SK-N-SH (cell line): ENCODE measurements around the gene SLC35A5.

Source experiments
- CHD2 ChIP-seq: fragments of 150-350 bp; IDR thresholded peaks from 2 replicates; pipeline ENCODE4 v1.6.1; 2018; ENCODE audit warnings: low read length; ENCODE audit not compliant: partially characterized antibody
- FOXJ3 ChIP-seq: sonication (generic); formaldehyde crosslinking; IDR thresholded peaks from 2 replicates; pipeline ENCODE4 v1.5.1; 2020; ENCODE audit warnings: mild to moderate bottlenecking, missing genetic modification reagents
- GABPA ChIP-seq: IDR thresholded peaks from 2 replicates; pipeline ENCODE4 v1.4.0; 2012; ENCODE audit warnings: low read depth, mild to moderate bottlenecking
- MEF2A ChIP-seq: IDR thresholded peaks from 2 replicates; pipeline ENCODE4 v1.4.0; 2012; ENCODE audit warnings: low read depth, borderline replicate concordance
- MXI1 ChIP-seq: IDR thresholded peaks from 2 replicates; pipeline ENCODE4 v1.6.1; 2012; ENCODE audit warnings: mild to moderate bottlenecking, low read depth, low read length, improper control_type of control experiment
- POLR2AphosphoS5 ChIP-seq: IDR thresholded peaks from 2 replicates; pipeline ENCODE4 v1.6.1; 2012; ENCODE audit warnings: low read depth, low read length
- RCOR1 ChIP-seq: fragments of 150-350 bp; IDR thresholded peaks from 2 replicates; pipeline ENCODE4 v1.6.1; 2017; ENCODE audit warnings: antibody characterized with exemption, low read length
- RXRA ChIP-seq: IDR thresholded peaks from 2 replicates; pipeline ENCODE4 v1.4.0; 2012; ENCODE audit warnings: low read depth, mild to moderate bottlenecking, borderline replicate concordance
- TCF12 ChIP-seq: IDR thresholded peaks from 2 replicates; pipeline ENCODE4 v1.4.0; 2012
- TEAD4 ChIP-seq: IDR thresholded peaks from 2 replicates; pipeline ENCODE4 v1.4.0; 2012; ENCODE audit warnings: mild to moderate bottlenecking, borderline replicate concordance; ENCODE audit not compliant: insufficient read depth
- TF ChIP-seq, protein P1 (sequence below): fragments of 200-600 bp; sonication (generic); IDR thresholded peaks from 2 replicates; pipeline ENCODE4 v1.6.1; 2017; ENCODE audit warnings: antibody characterized with exemption, mild to moderate bottlenecking, moderate library complexity
- TF ChIP-seq, protein P2 (sequence below): IDR thresholded peaks from 2 replicates; pipeline ENCODE4; 2012
- TF ChIP-seq, protein P3 (sequence below): IDR thresholded peaks from 2 replicates; pipeline ENCODE4 v1.6.1; 2012; ENCODE audit warnings: mild to moderate bottlenecking, low read depth, low read length, moderate library complexity

DNA sequence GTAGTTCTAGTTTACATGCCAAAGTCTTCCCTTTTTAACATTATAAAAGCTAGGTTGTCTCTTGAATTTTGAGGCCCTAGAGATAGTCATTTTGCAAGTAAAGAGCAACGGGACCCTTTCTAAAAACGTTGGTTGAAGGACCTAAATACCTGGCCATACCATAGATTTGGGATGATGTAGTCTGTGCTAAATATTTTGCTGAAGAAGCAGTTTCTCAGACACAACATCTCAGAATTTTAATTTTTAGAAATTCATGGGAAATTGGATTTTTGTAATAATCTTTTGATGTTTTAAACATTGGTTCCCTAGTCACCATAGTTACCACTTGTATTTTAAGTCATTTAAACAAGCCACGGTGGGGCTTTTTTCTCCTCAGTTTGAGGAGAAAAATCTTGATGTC lies 21.3 kb downstream of the SLC35A5 start:
- TF ChIP-seq, protein P1, sequence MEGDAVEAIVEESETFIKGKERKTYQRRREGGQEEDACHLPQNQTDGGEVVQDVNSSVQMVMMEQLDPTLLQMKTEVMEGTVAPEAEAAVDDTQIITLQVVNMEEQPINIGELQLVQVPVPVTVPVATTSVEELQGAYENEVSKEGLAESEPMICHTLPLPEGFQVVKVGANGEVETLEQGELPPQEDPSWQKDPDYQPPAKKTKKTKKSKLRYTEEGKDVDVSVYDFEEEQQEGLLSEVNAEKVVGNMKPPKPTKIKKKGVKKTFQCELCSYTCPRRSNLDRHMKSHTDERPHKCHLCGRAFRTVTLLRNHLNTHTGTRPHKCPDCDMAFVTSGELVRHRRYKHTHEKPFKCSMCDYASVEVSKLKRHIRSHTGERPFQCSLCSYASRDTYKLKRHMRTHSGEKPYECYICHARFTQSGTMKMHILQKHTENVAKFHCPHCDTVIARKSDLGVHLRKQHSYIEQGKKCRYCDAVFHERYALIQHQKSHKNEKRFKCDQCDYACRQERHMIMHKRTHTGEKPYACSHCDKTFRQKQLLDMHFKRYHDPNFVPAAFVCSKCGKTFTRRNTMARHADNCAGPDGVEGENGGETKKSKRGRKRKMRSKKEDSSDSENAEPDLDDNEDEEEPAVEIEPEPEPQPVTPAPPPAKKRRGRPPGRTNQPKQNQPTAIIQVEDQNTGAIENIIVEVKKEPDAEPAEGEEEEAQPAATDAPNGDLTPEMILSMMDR: no peak
- TF ChIP-seq RXRA (no peak), MEF2A (no peak), MXI1 (no peak), GABPA (no peak), FOXJ3 (CRISPR knock-in tag) (no peak), POLR2AphosphoS5 (no peak), TCF12 (no peak), RCOR1 (no peak), TEAD4 (no peak), CHD2 (no peak)
- TF ChIP-seq, protein P2, sequence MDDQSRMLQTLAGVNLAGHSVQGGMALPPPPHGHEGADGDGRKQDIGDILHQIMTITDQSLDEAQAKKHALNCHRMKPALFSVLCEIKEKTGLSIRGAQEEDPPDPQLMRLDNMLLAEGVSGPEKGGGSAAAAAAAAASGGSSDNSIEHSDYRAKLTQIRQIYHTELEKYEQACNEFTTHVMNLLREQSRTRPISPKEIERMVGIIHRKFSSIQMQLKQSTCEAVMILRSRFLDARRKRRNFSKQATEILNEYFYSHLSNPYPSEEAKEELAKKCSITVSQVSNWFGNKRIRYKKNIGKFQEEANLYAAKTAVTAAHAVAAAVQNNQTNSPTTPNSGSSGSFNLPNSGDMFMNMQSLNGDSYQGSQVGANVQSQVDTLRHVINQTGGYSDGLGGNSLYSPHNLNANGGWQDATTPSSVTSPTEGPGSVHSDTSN: no peak
- TF ChIP-seq, protein P3, sequence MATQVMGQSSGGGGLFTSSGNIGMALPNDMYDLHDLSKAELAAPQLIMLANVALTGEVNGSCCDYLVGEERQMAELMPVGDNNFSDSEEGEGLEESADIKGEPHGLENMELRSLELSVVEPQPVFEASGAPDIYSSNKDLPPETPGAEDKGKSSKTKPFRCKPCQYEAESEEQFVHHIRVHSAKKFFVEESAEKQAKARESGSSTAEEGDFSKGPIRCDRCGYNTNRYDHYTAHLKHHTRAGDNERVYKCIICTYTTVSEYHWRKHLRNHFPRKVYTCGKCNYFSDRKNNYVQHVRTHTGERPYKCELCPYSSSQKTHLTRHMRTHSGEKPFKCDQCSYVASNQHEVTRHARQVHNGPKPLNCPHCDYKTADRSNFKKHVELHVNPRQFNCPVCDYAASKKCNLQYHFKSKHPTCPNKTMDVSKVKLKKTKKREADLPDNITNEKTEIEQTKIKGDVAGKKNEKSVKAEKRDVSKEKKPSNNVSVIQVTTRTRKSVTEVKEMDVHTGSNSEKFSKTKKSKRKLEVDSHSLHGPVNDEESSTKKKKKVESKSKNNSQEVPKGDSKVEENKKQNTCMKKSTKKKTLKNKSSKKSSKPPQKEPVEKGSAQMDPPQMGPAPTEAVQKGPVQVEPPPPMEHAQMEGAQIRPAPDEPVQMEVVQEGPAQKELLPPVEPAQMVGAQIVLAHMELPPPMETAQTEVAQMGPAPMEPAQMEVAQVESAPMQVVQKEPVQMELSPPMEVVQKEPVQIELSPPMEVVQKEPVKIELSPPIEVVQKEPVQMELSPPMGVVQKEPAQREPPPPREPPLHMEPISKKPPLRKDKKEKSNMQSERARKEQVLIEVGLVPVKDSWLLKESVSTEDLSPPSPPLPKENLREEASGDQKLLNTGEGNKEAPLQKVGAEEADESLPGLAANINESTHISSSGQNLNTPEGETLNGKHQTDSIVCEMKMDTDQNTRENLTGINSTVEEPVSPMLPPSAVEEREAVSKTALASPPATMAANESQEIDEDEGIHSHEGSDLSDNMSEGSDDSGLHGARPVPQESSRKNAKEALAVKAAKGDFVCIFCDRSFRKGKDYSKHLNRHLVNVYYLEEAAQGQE: no peak
